Measurements from ENCODE around the gene GAL3ST3. TPM values are rescaled to one million over a fixed set of nuclear protein-coding genes. Genes with fewer than 3 reads are reported as not detected.
A peak's percentile ranks its signal among the peaks of the same experiment; 100 is the strongest.
"Not testable (repeated sequence)": the region's sequence is repeated elsewhere in the genome, so short reads cannot be mapped to it uniquely, and the experiment has no call there.

Gene GAL3ST3
- total RNA-seq, 1 donor from 2014 or later, result not detected

DNA sequence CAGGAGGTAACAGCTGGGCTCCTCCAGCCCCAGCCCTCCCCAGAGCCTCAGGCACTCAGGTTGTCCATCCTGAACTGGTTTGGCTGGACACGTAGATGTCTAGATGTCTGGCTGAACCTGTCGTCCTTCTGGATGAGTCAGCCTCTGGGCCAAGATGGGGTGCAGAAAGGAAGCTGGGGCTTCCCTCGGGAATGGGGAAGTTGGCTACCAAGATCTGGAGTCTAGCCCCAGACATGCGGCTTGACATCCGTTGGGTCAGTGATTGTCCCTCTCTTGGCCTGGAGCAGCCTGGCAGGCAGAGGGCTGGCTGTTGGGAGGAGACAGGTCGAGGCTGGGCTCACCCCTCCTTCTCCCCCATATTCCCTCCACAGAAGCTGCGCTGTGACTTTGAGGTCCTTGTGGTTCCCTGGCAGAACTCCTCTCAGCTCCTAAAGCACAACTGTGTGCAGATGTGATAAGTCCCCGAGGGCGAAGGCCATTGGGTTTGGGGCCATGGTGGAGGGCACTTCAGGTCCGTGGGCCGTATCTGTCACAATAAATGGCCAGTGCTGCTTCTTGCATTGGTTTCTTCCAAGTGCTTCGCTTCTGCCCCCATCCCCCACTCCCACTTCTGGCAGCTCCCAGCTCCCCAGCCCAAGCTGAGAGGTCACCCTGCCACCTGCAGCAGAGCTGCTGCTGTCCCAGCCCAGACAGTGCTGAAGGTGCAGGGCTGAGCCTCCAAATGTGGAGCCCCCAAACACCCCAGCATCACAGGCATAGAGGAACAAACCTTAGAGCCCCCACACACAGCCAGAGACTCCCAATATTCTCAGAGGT is 35.8 kb downstream of the GAL3ST3 start:
- DNase-seq, result no peak

GRCh38 chr11:66012371-66012945 is 36.5 kb downstream of the GAL3ST3 start:
- no peak for DNase-seq

DNA sequence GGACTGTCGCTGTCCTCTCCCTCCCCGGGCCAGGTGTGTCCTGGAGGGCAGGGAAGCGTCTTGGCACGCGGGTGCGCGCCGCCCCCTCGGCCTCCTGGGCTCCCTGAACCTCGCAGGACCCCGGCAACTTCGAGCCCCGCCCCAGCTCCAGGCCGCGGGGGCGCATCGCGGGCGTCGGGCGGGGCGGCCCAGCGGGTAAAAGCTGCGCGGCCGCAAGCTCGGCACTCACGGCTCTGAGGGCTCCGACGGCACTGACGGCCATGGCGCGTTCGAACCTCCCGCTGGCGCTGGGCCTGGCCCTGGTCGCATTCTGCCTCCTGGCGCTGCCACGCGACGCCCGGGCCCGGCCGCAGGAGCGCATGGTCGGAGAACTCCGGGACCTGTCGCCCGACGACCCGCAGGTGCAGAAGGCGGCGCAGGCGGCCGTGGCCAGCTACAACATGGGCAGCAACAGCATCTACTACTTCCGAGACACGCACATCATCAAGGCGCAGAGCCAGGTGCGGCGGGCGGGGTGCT is 37.1 kb downstream of the GAL3ST3 start, which contains the start of gene CST6:
Gene CST6 (plus strand): TSS at position 224 of the 519 bp plus-strand sequence. CDS start 37 bp downstream, at position 261.
- DNase-seq, result no peak

GRCh38 chr11:66011239-66011784 is 37.6 kb downstream of the GAL3ST3 start:
- DNase-seq, result no peak

- DNase-seq, result not testable (repeated sequence)
Observed at GRCh38 chr11:66010036-66010435, 38.9 kb downstream of the GAL3ST3 start.

DNA sequence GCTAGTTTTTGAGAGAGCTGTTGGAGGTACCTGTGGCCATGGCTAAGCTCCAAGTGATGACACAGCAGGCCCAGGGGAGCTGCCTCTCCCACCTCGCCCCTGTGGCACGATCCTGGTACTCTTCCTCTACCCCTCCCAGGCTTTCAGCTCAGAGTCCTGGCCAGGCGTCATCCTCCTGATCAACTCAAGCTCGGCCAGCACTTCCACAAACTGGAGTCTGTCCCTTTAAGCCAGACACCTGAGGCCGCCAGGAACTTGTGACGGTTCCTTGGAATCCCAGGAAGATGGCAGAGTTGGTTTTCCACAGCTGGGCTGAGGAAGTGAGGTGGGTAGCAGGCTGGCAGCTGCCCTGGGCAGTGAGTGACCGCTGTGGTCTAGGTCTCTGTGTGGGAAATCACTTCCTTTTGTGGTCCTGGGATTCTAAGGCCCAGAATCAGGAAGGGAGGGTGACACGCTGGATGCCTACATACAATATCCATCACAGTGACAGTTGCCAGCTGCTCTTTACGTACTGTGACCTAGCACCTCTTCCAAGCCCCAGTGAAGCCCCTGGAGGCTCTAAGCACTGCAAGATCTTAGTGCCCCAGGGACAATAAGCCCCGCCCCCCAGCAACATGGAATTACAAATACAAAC is 40.4 kb downstream of the GAL3ST3 start:
- no peak for DNase-seq

DNA sequence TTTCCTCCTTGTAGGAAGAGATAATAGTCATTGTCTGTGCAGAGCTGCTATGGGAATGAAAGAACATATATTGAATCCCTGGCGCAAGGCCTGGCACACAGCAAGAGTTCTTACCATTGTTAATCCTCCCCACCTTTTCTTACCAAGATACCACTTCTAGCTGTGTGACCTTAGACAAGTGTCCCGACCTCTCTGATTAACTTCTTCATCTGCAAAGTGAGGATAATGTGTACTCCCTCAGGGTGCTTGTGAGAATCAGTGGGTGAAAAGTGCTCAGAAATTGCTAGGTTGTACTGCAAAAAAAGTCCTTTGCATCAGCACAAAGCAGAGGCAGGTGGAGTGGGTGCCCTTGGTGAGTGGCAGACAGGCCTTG is 40.9 kb downstream of the GAL3ST3 start:
- no peak for DNase-seq

GRCh38 chr11:66007201-66007634 is 41.7 kb downstream of the GAL3ST3 start:
- no peak for DNase-seq

- no peak for DNase-seq
Observed at GRCh38 chr11:66006891-66007176, 42.1 kb downstream of the GAL3ST3 start.

GRCh38 chr11:66006134-66006890 is 42.6 kb downstream of the GAL3ST3 start:
- no peak for DNase-seq

DNA sequence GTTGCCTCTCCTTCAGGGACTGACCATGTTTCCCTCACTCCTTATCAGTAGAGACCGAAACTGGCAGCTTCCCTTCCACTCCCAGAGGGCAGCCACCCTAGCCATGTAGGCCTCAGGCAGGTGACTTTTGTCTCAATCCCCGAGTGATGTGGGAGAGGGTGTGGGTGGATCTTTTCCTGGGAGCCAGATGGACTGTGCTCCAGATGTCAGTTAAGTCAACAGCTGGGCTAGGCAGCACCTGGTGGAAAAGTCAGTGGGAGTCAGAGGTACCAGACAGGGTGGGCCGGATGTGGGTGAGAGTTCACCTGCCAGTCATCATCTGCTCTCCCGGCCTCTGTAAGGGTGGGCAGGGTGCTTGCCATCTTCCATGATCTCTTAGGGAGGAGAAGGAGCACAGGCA is 44.8 kb downstream of the GAL3ST3 start:
- DNase-seq, result no peak

DNA sequence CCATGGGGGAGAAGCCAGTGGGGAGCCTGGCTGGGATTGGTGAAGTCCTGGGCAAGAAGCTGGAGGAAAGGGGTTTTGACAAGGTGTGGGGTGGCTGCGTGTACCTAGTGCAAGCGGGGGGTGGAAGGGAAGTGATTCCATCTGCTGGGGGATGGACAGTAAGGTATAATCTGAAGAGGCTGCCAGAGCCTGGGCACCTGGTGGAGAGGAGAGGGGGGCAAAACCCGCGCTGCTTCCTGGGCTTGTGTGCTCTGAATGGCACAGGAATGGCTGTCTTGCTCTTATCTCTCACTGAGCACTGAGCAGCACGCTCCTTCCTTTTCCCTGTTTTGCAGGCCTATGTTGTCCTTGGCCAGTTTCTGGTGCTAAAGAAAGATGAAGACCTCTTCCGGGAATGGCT is 45.7 kb downstream of the GAL3ST3 start:
- DNase-seq, result no peak

GRCh38 chr11:66002648-66003225 is 46.2 kb downstream of the GAL3ST3 start:
- peak; percentile 68 for DNase-seq

DNA sequence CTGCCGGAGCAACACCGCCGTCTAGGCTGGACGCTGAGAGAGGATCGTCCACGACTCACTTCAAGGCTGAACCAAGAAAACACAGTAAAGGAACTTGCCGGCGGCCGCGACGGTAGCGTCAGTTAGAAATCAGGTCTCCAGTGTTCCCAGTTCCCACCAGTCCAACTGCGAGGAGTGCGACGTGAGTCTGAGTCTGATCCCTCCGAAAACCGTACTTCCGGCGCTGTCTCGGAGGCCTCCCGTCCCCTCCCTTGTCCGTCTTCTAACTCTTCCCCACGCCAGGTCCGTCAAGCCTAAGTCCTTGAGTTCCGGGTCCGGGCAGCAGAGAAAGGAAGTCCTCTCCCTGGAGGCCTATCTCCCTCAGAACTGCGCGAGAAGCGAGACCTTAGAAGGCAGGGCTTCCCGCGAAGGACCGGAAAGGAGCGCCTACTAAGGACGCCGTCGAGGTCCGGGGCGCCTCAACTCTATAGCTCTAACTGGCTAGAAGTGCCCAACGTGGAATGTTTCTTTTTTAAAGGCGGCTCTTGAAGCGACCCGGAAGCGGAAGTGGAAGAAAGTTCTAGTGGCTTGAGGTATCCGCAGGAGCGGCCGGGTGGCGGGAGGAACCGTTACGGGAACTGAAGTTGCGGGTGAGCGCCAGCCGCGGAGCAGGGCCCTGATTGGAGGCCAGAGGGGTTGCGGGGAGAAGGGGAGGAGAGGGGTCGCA is 46.9 kb downstream of the GAL3ST3 start, which contains the start of the genes BANF1 and EIF1AD:
Gene BANF1 (plus strand): TSS at position 562 of the 706 bp plus-strand sequence. CDS start 748 bp downstream, outside the sequence.
Gene EIF1AD (minus strand): TSS at position 216 of the 706 bp plus-strand sequence. CDS start 1,768 bp downstream, outside the sequence.
- DNase-seq, result peak; percentile 99

DNA sequence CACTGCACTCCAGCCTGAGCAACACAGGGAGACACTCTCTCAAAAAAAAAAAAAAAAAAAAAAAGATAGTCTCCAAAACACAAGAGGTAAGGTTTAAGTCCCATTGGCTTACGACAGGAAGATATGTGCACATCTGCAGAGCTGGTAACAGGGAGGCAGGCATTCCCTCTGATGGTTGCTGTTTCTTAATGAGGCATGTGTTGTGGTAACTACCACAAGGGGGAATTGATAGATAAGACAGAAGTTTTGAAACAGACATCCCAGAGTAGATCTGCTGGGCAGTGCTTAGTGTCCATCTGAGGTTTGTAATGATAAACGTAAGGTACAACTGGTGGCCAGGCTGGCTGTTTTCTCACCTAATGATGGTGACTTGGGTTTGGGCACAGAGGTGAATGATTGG is 51.7 kb downstream of the GAL3ST3 start:
- no peak for DNase-seq

GRCh38 chr11:65992056-65992455 is 56.9 kb downstream of the GAL3ST3 start:
- DNase-seq, result no peak

Measured in tongue (tissue), 2 donors.